HCT116 (cell line): ENCODE data around the gene PMS1.

ENCODE experiments used
- CTCF ChIP-seq, 3 experiments: fragments of 200-600 bp in 1 of 3; sonication (generic) in 1 of 3; IDR thresholded peaks in 2 of 3; conservative IDR thresholded peaks in 1 of 3; 2 replicates each; pipeline ENCODE4 v1.5.1; 2012 to 2017; ENCODE audit warnings: low read depth in 2 of 3, low read length in 2 of 3, antibody characterized with exemption in 1 of 3, borderline replicate concordance in 1 of 3, control low read depth in 1 of 3, mild to moderate bottlenecking in 1 of 3, mixed read lengths in 1 of 3, mixed run types in 1 of 3, moderate library complexity in 1 of 3; ENCODE audit not compliant: insufficient read depth in 1 of 3
- EZH2 ChIP-seq: fragments of 200-600 bp; sonication (generic); IDR thresholded peaks from 2 replicates; pipeline ENCODE4 v1.6.1; 2017; ENCODE audit warnings: antibody characterized with exemption, mixed run types
- POLR2A ChIP-seq: IDR thresholded peaks from 2 replicates; pipeline ENCODE4 v1.7.0; 2011; ENCODE audit warnings: borderline replicate concordance; ENCODE audit not compliant: insufficient read depth, insufficient read length; ENCODE audit errors: extremely low read depth
- REST ChIP-seq: IDR thresholded peaks from 2 replicates; pipeline ENCODE4 v1.6.1; 2012; ENCODE audit warnings: low read depth

- TF ChIP-seq CTCF (IDR thresholded peaks at IDR 0.05 in 2 of 3, conservative IDR thresholded peaks at IDR 0.05 in 1 of 3; ENCODE audit: borderline replicate concordance in 1 of 3, insufficient read depth in 1 of 3, low read depth in 2 of 3, low read length in 2 of 3) (no peak), EZH2 (no peak), POLR2A (no peak), REST (no peak)
These were observed 116.5 kb downstream of the PMS1 start for GRCh38 chr2:189900726-189901125.
